ENCODE results near the gene NDUFA8.
"Not testable (repeated sequence)": the region's sequence is repeated elsewhere in the genome, so short reads cannot be mapped to it uniquely, and the experiment has no call there.

The NDUFA8 gene

GRCh38 chr9:122118343-122119165 lies 41.0 kb downstream of the NDUFA8 start:
- intact Hi-C loops (cut with micrococcal nuclease) = no loop called here
- H3K4me3 Mint-ChIP-seq = no peak overlapping the region
- H3K9me3 Mint-ChIP-seq = no peaks in the 10 kb centered on the region
- no peaks in the 10 kb centered on the region for H3K36me3 Mint-ChIP-seq (ENCODE audit: low read depth)
- no peaks in the 10 kb centered on the region for H3K4me1 Mint-ChIP-seq (ENCODE audit: low read depth)
- peaks cover 6% of the 10 kb centered on the region for H3K27me3 Mint-ChIP-seq
- H3K27ac Mint-ChIP-seq = no peak overlapping the region

- H3K9me3 Mint-ChIP-seq; intact Hi-C loops (cut with micrococcal nuclease); H3K36me3 Mint-ChIP-seq (ENCODE audit: low read depth); H3K4me1 Mint-ChIP-seq (ENCODE audit: low read depth); H3K27ac Mint-ChIP-seq; H3K27me3 Mint-ChIP-seq; H3K4me3 Mint-ChIP-seq: not testable (repeated sequence)
Observed at GRCh38 chr9:122117241-122117640, 42.3 kb downstream of the NDUFA8 start.

DNA sequence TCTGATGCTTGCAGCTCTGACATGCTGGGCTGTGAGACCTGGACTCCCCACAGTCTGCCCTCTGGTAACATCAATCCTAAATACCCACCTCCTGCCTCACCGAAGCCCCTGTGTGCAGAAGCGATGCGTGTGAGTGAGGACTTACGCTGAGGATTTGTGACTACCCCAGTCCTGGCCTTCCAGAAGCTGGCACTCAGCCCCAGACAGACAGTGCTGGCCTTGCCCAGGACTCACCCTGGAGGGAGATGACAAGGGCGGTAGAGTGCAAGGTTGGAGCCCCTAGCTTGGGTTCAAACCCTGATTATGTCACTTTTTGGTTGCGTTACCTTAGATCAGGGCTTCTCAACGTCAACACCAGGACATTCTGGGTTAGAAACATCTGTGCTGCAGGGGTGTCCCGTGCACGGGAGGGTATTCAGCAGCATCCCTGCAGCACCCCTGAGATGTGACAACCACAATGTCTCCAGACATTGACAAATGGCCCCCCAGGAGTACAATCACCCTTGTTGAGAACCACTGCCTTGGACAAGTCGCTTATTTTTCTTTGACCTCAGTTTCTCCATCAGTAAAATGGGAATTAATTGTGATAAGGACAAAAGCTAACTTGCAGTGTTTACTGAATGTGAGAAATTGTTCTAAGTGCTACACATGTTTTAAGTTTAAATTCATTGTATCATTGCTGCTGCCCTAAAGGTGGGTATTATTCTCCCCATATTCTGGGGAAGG lies 43.0 kb downstream of the NDUFA8 start:
- Mint-ChIP-seq H3K4me3 (no peak overlapping the region), H3K27ac (no peak overlapping the region), H3K36me3 (ENCODE audit: low read depth) (no peaks in the 10 kb centered on the region), H3K27me3 (peaks cover 3% of the 10 kb centered on the region), H3K9me3 (no peaks in the 10 kb centered on the region), H3K4me1 (ENCODE audit: low read depth) (no peaks in the 10 kb centered on the region)
- intact Hi-C loops (cut with micrococcal nuclease) = no loop called here

DNA sequence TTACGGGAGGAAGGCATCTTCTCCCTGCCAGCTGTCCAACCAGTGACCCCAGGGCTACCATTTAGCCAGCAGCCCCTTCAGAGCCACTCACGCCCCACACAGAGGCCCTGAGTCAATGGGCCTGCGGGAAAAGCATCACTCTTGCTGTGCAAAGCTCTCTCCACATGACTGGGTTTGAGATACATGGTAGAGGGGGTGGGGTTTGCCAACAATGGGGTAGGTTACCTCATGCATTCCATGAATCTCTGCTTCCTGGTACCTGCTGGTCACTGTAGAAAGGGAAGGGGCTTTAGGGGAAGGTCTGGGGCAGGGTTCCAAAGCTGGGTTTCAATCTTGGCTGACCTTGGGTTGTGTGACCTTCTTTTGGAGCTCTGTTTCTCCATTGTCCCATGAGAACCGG lies 43.5 kb downstream of the NDUFA8 start:
- no peak overlapping the region for H3K4me3 Mint-ChIP-seq
- H3K27me3 Mint-ChIP-seq = peaks cover 3% of the 10 kb centered on the region
- no peak overlapping the region for H3K27ac Mint-ChIP-seq
- intact Hi-C loops (cut with micrococcal nuclease) = no loop called here
- H3K4me1 Mint-ChIP-seq (ENCODE audit: low read depth) = no peaks in the 10 kb centered on the region
- H3K9me3 Mint-ChIP-seq = no peaks in the 10 kb centered on the region
- no peaks in the 10 kb centered on the region for H3K36me3 Mint-ChIP-seq (ENCODE audit: low read depth)

DNA sequence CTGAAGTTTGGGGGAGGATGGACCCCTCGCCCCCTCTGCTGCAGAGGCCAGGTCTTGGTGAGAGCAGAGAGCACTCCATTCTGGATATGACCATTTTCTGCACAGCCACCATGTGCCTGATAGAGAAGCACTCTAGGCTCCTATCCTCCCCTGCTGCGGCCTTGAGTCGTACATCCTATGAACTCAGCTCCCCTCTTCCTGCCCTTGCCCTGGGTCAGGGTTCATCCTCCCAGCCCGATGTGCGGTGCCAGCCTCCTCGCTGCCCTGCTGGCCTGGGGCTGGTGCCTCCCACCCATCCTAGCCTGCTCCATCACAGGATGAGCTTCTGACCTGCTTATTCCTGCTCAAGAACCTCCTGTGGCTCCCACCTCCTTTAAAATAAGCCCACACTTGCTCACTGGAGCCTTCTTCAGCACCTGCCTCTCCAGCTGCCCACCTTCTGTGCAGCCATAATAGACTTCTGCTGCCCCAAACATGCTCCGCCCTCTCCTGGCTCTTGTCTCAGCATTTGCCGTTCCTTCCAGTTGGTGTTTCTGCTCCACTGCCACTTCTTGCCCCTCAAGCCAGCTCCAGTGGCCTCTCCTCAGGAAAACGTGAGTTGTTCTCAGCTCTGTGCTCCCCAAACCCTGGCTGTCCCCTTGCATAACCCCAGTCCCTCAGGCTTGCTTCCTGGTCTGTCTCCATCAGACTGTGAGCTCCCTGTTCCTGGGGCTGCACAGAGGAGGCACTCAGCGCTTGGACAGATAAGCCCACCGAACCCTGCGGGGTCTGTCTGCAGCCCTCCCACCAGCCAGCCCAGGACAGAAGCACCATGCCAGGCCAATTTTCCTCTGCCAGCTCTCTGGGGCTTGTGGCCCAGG lies 44.2 kb downstream of the NDUFA8 start:
- peaks cover 3% of the 10 kb centered on the region for H3K27me3 Mint-ChIP-seq
- H3K9me3 Mint-ChIP-seq = no peaks in the 10 kb centered on the region
- H3K4me1 Mint-ChIP-seq (ENCODE audit: low read depth) = no peaks in the 10 kb centered on the region
- intact Hi-C loops (cut with micrococcal nuclease) = no loop called here
- no peak overlapping the region for H3K4me3 Mint-ChIP-seq
- no peak overlapping the region for H3K27ac Mint-ChIP-seq
- no peaks in the 10 kb centered on the region for H3K36me3 Mint-ChIP-seq (ENCODE audit: low read depth)

DNA sequence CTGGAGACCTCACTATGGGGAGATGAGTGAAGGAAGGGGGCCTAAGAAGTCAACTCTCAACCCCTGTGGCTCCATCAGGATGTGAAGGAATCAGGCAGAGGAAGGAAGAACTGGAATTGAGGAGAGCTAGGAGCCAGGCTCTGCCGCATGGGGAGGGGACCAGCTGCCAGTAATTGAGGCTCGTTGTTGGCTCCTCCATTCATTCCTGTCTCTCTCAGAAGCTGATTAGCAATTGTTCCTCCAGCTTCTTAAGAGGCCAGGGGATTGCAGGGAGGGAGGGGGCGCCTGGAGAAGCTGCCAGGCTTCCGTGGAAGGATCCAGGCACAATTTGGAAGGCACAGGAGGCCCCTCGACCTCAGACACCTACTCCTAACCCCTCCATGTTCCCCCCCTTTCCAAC lies 46.0 kb downstream of the NDUFA8 start:
- no peaks in the 10 kb centered on the region for H3K9me3 Mint-ChIP-seq
- no peak overlapping the region for H3K4me3 Mint-ChIP-seq
- intact Hi-C loops (cut with micrococcal nuclease) = no loop called here
- peaks cover 3% of the 10 kb centered on the region for H3K27me3 Mint-ChIP-seq
- no peak overlapping the region for H3K27ac Mint-ChIP-seq
- no peaks in the 10 kb centered on the region for H3K36me3 Mint-ChIP-seq (ENCODE audit: low read depth)
- no peaks in the 10 kb centered on the region for H3K4me1 Mint-ChIP-seq (ENCODE audit: low read depth)

DNA sequence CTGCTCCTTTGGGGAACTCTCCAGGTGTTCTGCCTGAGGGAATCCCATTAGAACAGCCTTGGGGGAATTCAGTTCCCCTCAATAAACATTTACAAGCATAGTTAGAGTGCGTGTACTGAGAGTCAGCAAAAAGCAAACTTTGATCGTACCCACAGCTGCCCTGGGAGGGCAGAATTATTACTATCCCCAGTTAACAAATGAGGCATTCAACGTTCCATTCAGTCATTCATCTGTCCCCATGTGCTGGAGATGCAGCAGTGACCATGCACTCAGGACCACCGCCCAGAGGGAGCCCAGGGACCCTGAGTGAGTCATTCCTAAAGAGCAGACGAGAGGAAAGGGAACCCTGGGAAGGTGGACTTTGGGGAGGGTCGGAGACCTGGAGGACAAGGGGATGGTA lies 47.3 kb downstream of the NDUFA8 start:
- Mint-ChIP-seq H3K36me3 (ENCODE audit: low read depth) (no peaks in the 10 kb centered on the region), H3K9me3 (no peaks in the 10 kb centered on the region), H3K4me3 (no peak overlapping the region), H3K27ac (no peak overlapping the region), H3K27me3 (peaks cover 3% of the 10 kb centered on the region), H3K4me1 (ENCODE audit: low read depth) (no peaks in the 10 kb centered on the region)
- intact Hi-C loops (cut with micrococcal nuclease) = no loop called here

DNA sequence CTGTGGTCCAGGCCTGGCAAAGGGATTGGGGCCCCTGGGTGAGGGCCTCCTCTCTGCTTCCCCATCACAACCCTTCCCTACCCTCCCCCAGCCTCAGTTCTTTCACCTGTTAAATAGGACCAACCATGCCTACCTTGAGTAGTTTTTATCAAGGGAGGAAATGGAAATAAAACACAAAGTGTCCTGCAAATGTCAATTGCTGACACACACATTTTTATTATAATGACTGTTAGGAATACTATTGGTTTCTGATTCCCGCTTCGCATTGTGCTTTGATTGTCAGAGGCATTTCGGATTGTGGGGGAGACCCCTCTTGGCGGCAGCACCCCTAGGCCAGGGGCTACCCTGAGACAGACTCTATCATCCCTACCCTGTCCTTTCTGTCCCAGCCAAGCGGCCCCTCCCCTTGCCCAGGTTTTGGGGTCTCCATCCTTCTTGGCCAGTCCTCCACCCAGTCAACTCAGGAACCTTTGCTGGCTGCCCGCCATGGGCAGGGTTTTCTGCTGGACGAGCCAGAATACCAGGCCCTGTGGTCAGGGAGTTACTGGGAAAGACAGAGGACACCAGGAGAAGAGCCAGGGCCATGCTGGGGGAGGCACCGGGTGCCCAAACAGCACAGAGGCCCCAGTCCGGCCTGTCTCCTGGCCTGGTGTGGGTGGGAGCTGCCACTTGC lies 48.0 kb downstream of the NDUFA8 start:
- H3K4me1 Mint-ChIP-seq (ENCODE audit: low read depth) = no peaks in the 10 kb centered on the region
- no peak overlapping the region for H3K27ac Mint-ChIP-seq
- intact Hi-C loops (cut with micrococcal nuclease) = no loop called here
- H3K9me3 Mint-ChIP-seq = no peaks in the 10 kb centered on the region
- H3K27me3 Mint-ChIP-seq = peaks cover 3% of the 10 kb centered on the region
- no peaks in the 10 kb centered on the region for H3K36me3 Mint-ChIP-seq (ENCODE audit: low read depth)
- H3K4me3 Mint-ChIP-seq = no peak overlapping the region

DNA sequence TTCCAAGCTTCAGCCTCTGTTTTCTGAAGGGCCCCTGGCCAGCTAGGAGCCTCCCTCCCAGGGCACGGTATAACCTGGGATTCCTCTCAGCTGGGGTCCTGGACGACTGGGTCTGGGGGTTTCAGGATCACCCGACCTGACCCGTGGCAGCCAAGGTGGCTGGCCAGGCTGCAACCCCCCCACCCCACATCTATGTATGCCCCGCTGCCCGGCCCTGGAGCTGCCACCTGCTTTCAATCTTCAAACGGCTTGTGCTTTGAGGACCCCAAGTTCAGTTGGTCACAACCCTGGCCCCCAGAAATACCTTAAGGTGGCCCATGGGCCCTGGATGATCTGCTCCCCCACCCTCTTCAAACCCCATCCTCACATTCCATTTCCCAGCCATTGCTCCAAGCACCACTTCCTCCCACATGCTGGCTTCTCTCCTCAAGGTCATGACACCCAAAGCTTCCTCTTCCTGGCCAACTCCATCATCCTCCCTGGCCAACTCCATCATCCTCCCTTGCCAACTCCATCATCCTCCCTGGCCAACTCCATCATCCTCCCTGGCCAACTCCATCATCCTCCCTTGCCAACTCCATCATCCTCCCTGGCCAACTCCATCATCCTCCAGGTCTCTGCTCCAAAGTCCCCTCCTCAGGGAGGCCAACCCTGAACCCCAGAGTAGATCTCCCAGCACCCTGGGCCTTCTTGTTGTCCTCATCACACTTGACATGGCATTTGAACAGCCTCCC lies 49.3 kb downstream of the NDUFA8 start:
- no peaks in the 10 kb centered on the region for H3K9me3 Mint-ChIP-seq
- intact Hi-C loops (cut with micrococcal nuclease) = no loop called here
- H3K27ac Mint-ChIP-seq = no peak overlapping the region

DNA sequence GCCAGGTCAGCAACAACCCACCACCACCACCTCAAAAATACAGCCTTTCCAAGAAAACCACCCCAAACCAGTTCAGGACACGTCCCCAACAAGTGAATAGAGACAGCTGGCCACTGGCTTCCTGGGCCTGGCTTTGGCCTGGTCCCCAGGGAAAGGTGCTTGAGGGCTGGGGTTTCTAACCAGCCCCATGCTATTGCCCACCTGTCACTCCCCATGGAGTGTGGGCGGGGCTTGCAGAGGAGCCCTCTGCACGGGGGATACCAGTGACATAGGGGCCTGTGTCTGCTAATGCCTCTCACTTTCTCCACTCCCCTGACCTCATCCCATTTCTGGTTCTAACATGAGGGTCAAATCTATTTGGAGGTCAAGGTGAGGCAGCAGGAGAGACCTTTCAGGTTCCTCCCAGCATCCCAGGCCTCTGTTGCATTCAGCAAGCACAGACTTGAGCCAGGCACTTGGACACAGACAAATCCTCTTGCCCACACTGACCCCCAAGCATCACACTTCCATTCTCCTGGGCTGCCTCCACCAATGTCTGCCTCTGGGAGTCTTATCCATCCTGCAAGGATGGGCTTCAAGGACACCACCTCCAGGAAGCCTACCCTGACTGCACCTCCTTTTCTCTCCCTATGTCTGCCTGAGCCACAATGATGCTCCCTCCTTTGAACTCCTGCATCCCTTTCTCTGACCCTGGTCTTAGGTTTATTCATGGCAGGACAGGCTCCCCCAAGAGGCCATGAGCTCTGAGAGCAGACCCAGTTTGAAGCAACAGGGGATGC lies 50.4 kb downstream of the NDUFA8 start:
- no peak overlapping the region for H3K27ac Mint-ChIP-seq
- H3K4me1 Mint-ChIP-seq (ENCODE audit: low read depth) = no peaks in the 10 kb centered on the region
- no peaks in the 10 kb centered on the region for H3K27me3 Mint-ChIP-seq
- peaks cover 3% of the 10 kb centered on the region for H3K9me3 Mint-ChIP-seq
- intact Hi-C loops (cut with micrococcal nuclease) = no loop called here
- no peak overlapping the region for H3K4me3 Mint-ChIP-seq
- H3K36me3 Mint-ChIP-seq (ENCODE audit: low read depth) = no peaks in the 10 kb centered on the region

More for the DNA sequence above, 49.3 kb downstream of the NDUFA8 start:
- Mint-ChIP-seq H3K4me3 (no peak overlapping the region), H3K27me3 (peaks cover 1% of the 10 kb centered on the region), H3K36me3 (ENCODE audit: low read depth) (no peaks in the 10 kb centered on the region), H3K4me1 (ENCODE audit: low read depth) (no peaks in the 10 kb centered on the region)

GRCh38 chr9:122107291-122107805 lies 52.2 kb downstream of the NDUFA8 start:
- Mint-ChIP-seq H3K27ac (no peak overlapping the region), H3K4me3 (no peak overlapping the region), H3K4me1 (ENCODE audit: low read depth) (no peaks in the 10 kb centered on the region), H3K36me3 (ENCODE audit: low read depth) (no peaks in the 10 kb centered on the region), H3K9me3 (peaks cover 11% of the 10 kb centered on the region), H3K27me3 (no peaks in the 10 kb centered on the region)
- intact Hi-C loops (cut with micrococcal nuclease) = no loop called here

GRCh38 chr9:122106576-122106975 lies 53.0 kb downstream of the NDUFA8 start:
- H3K4me3 Mint-ChIP-seq = no peak overlapping the region
- no peaks in the 10 kb centered on the region for H3K4me1 Mint-ChIP-seq (ENCODE audit: low read depth)
- intact Hi-C loops (cut with micrococcal nuclease) = no loop called here

More at GRCh38 chr9:122106576-122106975, 53.0 kb downstream of the NDUFA8 start:
- Mint-ChIP-seq H3K27me3 (no peaks in the 10 kb centered on the region), H3K36me3 (ENCODE audit: low read depth) (no peaks in the 10 kb centered on the region), H3K9me3 (peaks cover 11% of the 10 kb centered on the region), H3K27ac (no peak overlapping the region)

All from dendritic cell treated with granulocyte-macrophage colony-stimulating factor and Interleukin-4, amounts not matched to agents 40 ng/mL and 50 ng/mL, for 4 days (primary cell).